Karpas-422 (cell line): ENCODE results near the gene KLC1. TPM values are rescaled to one million over a fixed set of nuclear protein-coding genes. Genes with fewer than 3 reads are reported as not detected.
A peak's percentile ranks its signal among the peaks of the same experiment; 100 is the strongest.

Experiments
- DNase-seq: peaks from one replicate; pipeline ENCODE4 v3.0.0-alpha.2; 2015
- H2AFZ ChIP-seq: fragments of 200-600 bp; sonication (generic); 2 replicates; pipeline ENCODE4 v1.6.1; 2014; ENCODE audit warnings: antibody characterized with exemption, low read length, mixed read lengths
- H3K27ac ChIP-seq: fragments of 200-600 bp; sonication (generic); 2 replicates; pipeline ENCODE4 v1.5.1; 2014; ENCODE audit warnings: mild to moderate bottlenecking, low read length, moderate library complexity
- H3K27me3 ChIP-seq: fragments of 200-600 bp; sonication (generic); 2 replicates; pipeline ENCODE4 v1.6.1; 2014; ENCODE audit warnings: low read length, mixed read lengths
- H3K36me3 ChIP-seq: fragments of 200-600 bp; sonication (generic); 2 replicates; pipeline ENCODE4 v1.6.1; 2014; ENCODE audit warnings: low read length, mixed read lengths; ENCODE audit not compliant: insufficient read depth
- H3K4me1 ChIP-seq: fragments of 200-600 bp; sonication (generic); 2 replicates; pipeline ENCODE4 v1.6.1; 2014; ENCODE audit warnings: mild to moderate bottlenecking, low read length, mixed read lengths
- H3K4me2 ChIP-seq: fragments of 200-600 bp; sonication (generic); 2 replicates; pipeline ENCODE4 v1.6.1; 2014; ENCODE audit warnings: low read length, low read depth, mild to moderate bottlenecking; ENCODE audit not compliant: poor library complexity, severe bottlenecking
- H3K4me3 ChIP-seq: fragments of 200-600 bp; sonication (generic); 2 replicates; pipeline ENCODE4 v1.5.1; 2014; ENCODE audit warnings: mild to moderate bottlenecking, antibody characterized with exemption, low read length, mixed read lengths
- H3K79me2 ChIP-seq: fragments of 200-600 bp; sonication (generic); 2 replicates; pipeline ENCODE4 v1.6.1; 2014; ENCODE audit warnings: mild to moderate bottlenecking, low read length, mixed read lengths
- H3K9ac ChIP-seq: fragments of 200-600 bp; sonication (generic); 2 replicates; pipeline ENCODE4 v1.6.0; 2014; ENCODE audit warnings: low read length
- H3K9me2 ChIP-seq: fragments of 200-600 bp; sonication (generic), shearing (Covaris generic); replicated peaks from 2 replicates; pipeline ENCODE4 v1.6.0; 2014; ENCODE audit warnings: mild to moderate bottlenecking, low read length, moderate library complexity; ENCODE audit not compliant: insufficient read depth
- H3K9me3 ChIP-seq: fragments of 300-700, 200-600 bp; sonication (generic); 2 replicates; pipeline ENCODE4 v1.6.1; 2014; ENCODE audit warnings: low read length, mixed read lengths
- H4K20me1 ChIP-seq: fragments of 200-600 bp; sonication (generic); 2 replicates; pipeline ENCODE4 v1.6.1; 2014; ENCODE audit warnings: mild to moderate bottlenecking, antibody characterized with exemption, low read length, low read depth; ENCODE audit not compliant: insufficient read depth
- total RNA-seq: library from RNA; depleted of rRNA; stranded (reverse); fragments of >200 nt; shearing (Covaris generic); gene quantifications from 2 replicates; pipeline ENCODE4 v1.2.3, GENCODE V29; 2014; ENCODE audit warnings: low replicate concordance

The KLC1 gene
- total RNA-seq, 1 experiment from 2014 or later, result 144 TPM

GRCh38 chr14:103696466-103697071, 67.6 kb downstream of the KLC1 start:
- Histone ChIP-seq H3K9ac (no peak overlapping the region), H3K4me3 (no peak overlapping the region), H3K27me3 (no peaks in the 10 kb centered on the region), H3K4me2 (no peak overlapping the region), H3K9me2 (no peaks in the 10 kb centered on the region), H3K79me2 (peaks cover 17% of the 10 kb centered on the region), H4K20me1 (peaks cover 17% of the 10 kb centered on the region; the same call in 1 of the 2 replicates), H2AFZ (no peak overlapping the region), H3K36me3 (peaks cover 27% of the 10 kb centered on the region), H3K4me1 (peaks cover 88% of the 10 kb centered on the region), H3K9me3 (no peaks in the 10 kb centered on the region), H3K27ac (peak overlapping the region; percentile 77)
- no peak for DNase-seq

- Histone ChIP-seq H3K27ac (peak overlapping the region; percentile 77), H3K4me2 (peak overlapping the region; percentile 14), H3K4me1 (peaks cover 88% of the 10 kb centered on the region), H3K36me3 (peaks cover 27% of the 10 kb centered on the region), H3K9me2 (no peaks in the 10 kb centered on the region), H3K9me3 (no peaks in the 10 kb centered on the region), H2AFZ (no peak overlapping the region), H4K20me1 (peaks cover 17% of the 10 kb centered on the region; the same call in 1 of the 2 replicates), H3K79me2 (peaks cover 17% of the 10 kb centered on the region), H3K9ac (peak overlapping the region; percentile 22; the same call in 1 of the 2 replicates), H3K27me3 (no peaks in the 10 kb centered on the region), H3K4me3 (no peak overlapping the region)
- peak; percentile 62 for DNase-seq
Observed at GRCh38 chr14:103697206-103697602, 68.2 kb downstream of the KLC1 start.

- Histone ChIP-seq H3K27ac (peak overlapping the region; percentile 77), H3K4me3 (no peak overlapping the region), H3K4me1 (peaks cover 88% of the 10 kb centered on the region), H3K9ac (peak overlapping the region; percentile 22; the same call in 1 of the 2 replicates), H3K4me2 (peak overlapping the region; percentile 14), H4K20me1 (peaks cover 17% of the 10 kb centered on the region; the same call in 1 of the 2 replicates), H3K27me3 (no peaks in the 10 kb centered on the region), H3K79me2 (peaks cover 17% of the 10 kb centered on the region), H3K9me3 (no peaks in the 10 kb centered on the region), H2AFZ (no peak overlapping the region), H3K9me2 (no peaks in the 10 kb centered on the region), H3K36me3 (peaks cover 27% of the 10 kb centered on the region)
- DNase-seq, result no peak
Observed at GRCh38 chr14:103697603-103698379, 68.8 kb downstream of the KLC1 start.

- peak overlapping the region; percentile 22 for H3K9ac ChIP-seq
- H3K27me3 ChIP-seq, result no peaks in the 10 kb centered on the region
- H3K4me1 ChIP-seq, result peaks cover 90% of the 10 kb centered on the region
- peaks cover 11% of the 10 kb centered on the region for H3K79me2 ChIP-seq
- H3K9me3 ChIP-seq, result no peaks in the 10 kb centered on the region
- peaks cover 25% of the 10 kb centered on the region for H3K36me3 ChIP-seq
- no peaks in the 10 kb centered on the region for H3K9me2 ChIP-seq
- no peak overlapping the region for H2AFZ ChIP-seq
- H4K20me1 ChIP-seq, result peaks cover 14% of the 10 kb centered on the region; the same call in 1 of the 2 replicates
- H3K27ac ChIP-seq, result peak overlapping the region; percentile 77
- peak; percentile 93 for DNase-seq
- H3K4me3 ChIP-seq, result no peak overlapping the region; the same call in 1 of the 2 replicates
- peak overlapping the region; percentile 35 for H3K4me2 ChIP-seq
Observed at GRCh38 chr14:103698380-103699260, 69.6 kb downstream of the KLC1 start.

GRCh38 chr14:103699261-103699661, 70.2 kb downstream of the KLC1 start:
- Histone ChIP-seq H4K20me1 (peaks cover 14% of the 10 kb centered on the region; the same call in 1 of the 2 replicates), H3K27ac (peak overlapping the region; percentile 77), H3K79me2 (peaks cover 11% of the 10 kb centered on the region), H2AFZ (no peak overlapping the region), H3K9me3 (no peaks in the 10 kb centered on the region), H3K36me3 (peaks cover 27% of the 10 kb centered on the region), H3K9ac (peak overlapping the region; percentile 8; the same call in 1 of the 2 replicates), H3K4me2 (peak overlapping the region; percentile 35), H3K4me3 (no peak overlapping the region; the same call in 1 of the 2 replicates), H3K4me1 (peaks cover 91% of the 10 kb centered on the region), H3K27me3 (no peaks in the 10 kb centered on the region), H3K9me2 (no peaks in the 10 kb centered on the region)
- no peak for DNase-seq

- Histone ChIP-seq H3K9me3 (no peaks in the 10 kb centered on the region), H2AFZ (no peak overlapping the region), H3K27me3 (no peaks in the 10 kb centered on the region), H3K79me2 (peaks cover 11% of the 10 kb centered on the region), H3K4me2 (peak overlapping the region; percentile 4), H3K9ac (peak overlapping the region; percentile 32; the same call in 1 of the 2 replicates), H3K4me3 (no peak overlapping the region), H3K9me2 (no peaks in the 10 kb centered on the region), H4K20me1 (peaks cover 14% of the 10 kb centered on the region; the same call in 1 of the 2 replicates), H3K36me3 (peaks cover 32% of the 10 kb centered on the region), H3K27ac (peak overlapping the region; percentile 77), H3K4me1 (peaks cover 85% of the 10 kb centered on the region)
- DNase-seq, result no peak
Observed at GRCh38 chr14:103699901-103700752, 71.1 kb downstream of the KLC1 start.

- Histone ChIP-seq H3K36me3 (peaks cover 37% of the 10 kb centered on the region), H3K9me3 (no peaks in the 10 kb centered on the region), H2AFZ (no peak overlapping the region), H3K4me1 (peaks cover 78% of the 10 kb centered on the region), H3K4me3 (no peak overlapping the region), H3K9ac (peak overlapping the region; percentile 32; the same call in 1 of the 2 replicates), H3K27me3 (no peaks in the 10 kb centered on the region), H4K20me1 (peaks cover 17% of the 10 kb centered on the region; the same call in 1 of the 2 replicates), H3K9me2 (no peaks in the 10 kb centered on the region), H3K4me2 (peak overlapping the region; percentile 34), H3K79me2 (peaks cover 11% of the 10 kb centered on the region), H3K27ac (peak overlapping the region; percentile 77)
- no peak for DNase-seq
Observed at GRCh38 chr14:103700753-103701490, 71.9 kb downstream of the KLC1 start.
